Neural progenitor cell (in vitro differentiated cells): Measurements from ENCODE around the gene UACA.

Experiments
- CTCF ChIP-seq: fragments of 200-600 bp; sonication (generic); IDR thresholded peaks from 2 replicates; pipeline ENCODE4 v1.5.1; 2017; ENCODE audit warnings: antibody characterized with exemption, mild to moderate bottlenecking
- EZH2 ChIP-seq: fragments of 200-600 bp; sonication (generic); IDR thresholded peaks from 2 replicates; pipeline ENCODE4 v1.6.1; 2017; ENCODE audit warnings: antibody characterized with exemption, mild to moderate bottlenecking, moderate library complexity

GRCh38 chr15:70770863-70771262 lies 7.5 kb upstream of the UACA start:
- TF ChIP-seq CTCF = no peak
- no peak for TF ChIP-seq EZH2
